GM23338 (cell line): ENCODE measurements around the gene ZNF292. TPM values are rescaled to one million over a fixed set of nuclear protein-coding genes. Genes with fewer than 3 reads are reported as not detected.
"Not testable (repeated sequence)": the region's sequence is repeated elsewhere in the genome, so short reads cannot be mapped to it uniquely, and the experiment has no call there.

Source experiments
- ATAC-seq: fragments of 200-7000 bp; cut with Tn5 transposase; 3 replicates; pipeline ENCODE4 v1.9.1; 2020
- DNase-seq: peaks from one replicate; pipeline ENCODE4 v3.0.0-alpha.2; 2015; ENCODE audit warnings: low spot score
- H2AFZ ChIP-seq: fragments of 200-600 bp; sonication (generic); 2 replicates; pipeline ENCODE4 v1.8.0; 2016; ENCODE audit warnings: antibody characterized with exemption, mild to moderate bottlenecking, moderate library complexity
- H3F3A ChIP-seq: fragments of 200-600 bp; sonication (generic); replicated peaks from 2 replicates; pipeline ENCODE4 v1.8.0; 2017; ENCODE audit warnings: antibody characterized with exemption, mixed run types, low read depth
- H3K27ac ChIP-seq: fragments of 200-600 bp; sonication (generic); 2 replicates; pipeline ENCODE4 v1.6.1; 2016; ENCODE audit warnings: low read depth
- H3K27me3 ChIP-seq: fragments of 200-600 bp; sonication (generic); 2 replicates; pipeline ENCODE4 v1.8.0; 2016; ENCODE audit warnings: mild to moderate bottlenecking, mixed run types, moderate library complexity; ENCODE audit not compliant: insufficient read depth
- H3K36me3 ChIP-seq: fragments of 200-600 bp; sonication (generic); 2 replicates; pipeline ENCODE4 v1.8.0; 2016; ENCODE audit warnings: mild to moderate bottlenecking; ENCODE audit not compliant: insufficient read depth
- H3K4me1 ChIP-seq: fragments of 200-600 bp; sonication (generic); 2 replicates; pipeline ENCODE4 v1.8.0; 2016; ENCODE audit warnings: mild to moderate bottlenecking, moderate library complexity; ENCODE audit not compliant: insufficient read depth
- H3K4me2 ChIP-seq: fragments of 200-600 bp; sonication (generic); 2 replicates; pipeline ENCODE4 v1.7.1; 2017; ENCODE audit warnings: mixed run types
- H3K4me3 ChIP-seq: fragments of 200-600 bp; sonication (generic); 2 replicates; pipeline ENCODE4 v1.6.1; 2016; ENCODE audit warnings: mixed run types
- H3K79me2 ChIP-seq: fragments of 200-600 bp; sonication (generic); replicated peaks from 2 replicates; pipeline ENCODE4 v1.8.0; 2017; ENCODE audit warnings: mild to moderate bottlenecking; ENCODE audit not compliant: insufficient read depth
- H3K9me2 ChIP-seq: fragments of 200-600 bp; sonication (generic); 2 replicates; pipeline ENCODE4 v1.8.0; 2017; ENCODE audit not compliant: insufficient read depth
- H4K20me1 ChIP-seq: fragments of 200-600 bp; sonication (generic); replicated peaks from 2 replicates; pipeline ENCODE4 v1.8.0; 2017; ENCODE audit warnings: mild to moderate bottlenecking; ENCODE audit not compliant: insufficient read depth
- H3K27ac Mint-ChIP-seq: 2 replicates; pipeline ENCODE4 v1.8.0; 2020; ENCODE audit warnings: inconsistent platforms, mild to moderate bottlenecking, moderate library complexity, mixed read lengths
- H3K27me3 Mint-ChIP-seq: 3 replicates; pipeline ENCODE4 v1.8.0; 2022; ENCODE audit warnings: low read depth, mild to moderate bottlenecking, moderate library complexity, mixed read lengths, inconsistent platforms; ENCODE audit not compliant: insufficient read depth, poor library complexity
- H3K36me3 Mint-ChIP-seq: 3 replicates; pipeline ENCODE4 v1.8.0; 2021; ENCODE audit warnings: low read depth, mild to moderate bottlenecking, inconsistent platforms, moderate library complexity, mixed read lengths
- H3K4me1 Mint-ChIP-seq: 3 replicates; pipeline ENCODE4 v1.8.0; 2020; ENCODE audit warnings: mild to moderate bottlenecking, inconsistent platforms, mixed read lengths
- H3K4me3 Mint-ChIP-seq: 3 replicates; pipeline ENCODE4 v1.8.0; 2021; ENCODE audit warnings: moderate library complexity, mild to moderate bottlenecking, inconsistent platforms, mixed read lengths
- H3K9me3 Mint-ChIP-seq: 3 replicates; pipeline ENCODE4 v1.8.0; 2020; ENCODE audit warnings: moderate library complexity, mild to moderate bottlenecking, inconsistent platforms, mixed read lengths
- CREB1 ChIP-seq: fragments of 250-450 bp; sonication (Bioruptor Pico); IDR thresholded peaks from 2 replicates; pipeline ENCODE4 v1.5.0; 2020; ENCODE audit warnings: low read depth, mild to moderate bottlenecking, moderate library complexity
- CTCF ChIP-seq, 2 experiments: fragments of 200-600 bp in 1 of 2; sonication (generic) in 1 of 2; conservative IDR thresholded peaks; 2 replicates each; pipeline versions ENCODE4 v1.5.1 to v1.6.1; 2016 to 2017; ENCODE audit warnings: antibody characterized with exemption in 2 of 2, low read depth in 2 of 2, mild to moderate bottlenecking in 2 of 2, moderate library complexity in 1 of 2
- ETS1 ChIP-seq: IDR thresholded peaks from 2 replicates; pipeline ENCODE4 v1.6.1; 2016; ENCODE audit warnings: antibody characterized with exemption
- EZH2 ChIP-seq: fragments of 200-600 bp; sonication (generic); IDR thresholded peaks from one replicate; pipeline ENCODE4 v1.8.0; 2017; ENCODE audit warnings: antibody characterized with exemption, mild to moderate bottlenecking, low read depth; ENCODE audit not compliant: unreplicated experiment
- EZH2phosphoT487 ChIP-seq: fragments of 200-600 bp; sonication (generic); IDR thresholded peaks from one replicate; pipeline ENCODE4 v1.8.1; 2018; ENCODE audit warnings: antibody characterized with exemption; ENCODE audit not compliant: unreplicated experiment
- NANOG ChIP-seq: IDR thresholded peaks from 2 replicates; pipeline ENCODE4 v1.6.1; 2016; ENCODE audit warnings: antibody characterized with exemption, borderline replicate concordance
- POLR2AphosphoS5 ChIP-seq: IDR thresholded peaks from 2 replicates; pipeline ENCODE4 v1.6.1; 2016; ENCODE audit warnings: antibody characterized with exemption, low read depth
- REST ChIP-seq: IDR thresholded peaks from one replicate; pipeline ENCODE4 v1.6.1; 2018; ENCODE audit warnings: antibody characterized with exemption; ENCODE audit not compliant: unreplicated experiment
- STAT1 ChIP-seq: IDR thresholded peaks from one replicate; pipeline ENCODE4 v1.6.1; 2016; ENCODE audit warnings: antibody characterized with exemption; ENCODE audit not compliant: unreplicated experiment
- ZNF462 ChIP-seq: fragments of 250-450 bp; sonication (Bioruptor Pico); IDR thresholded peaks from 2 replicates; pipeline ENCODE4 v1.5.0; 2020; ENCODE audit warnings: mild to moderate bottlenecking, moderate library complexity
- polyA plus RNA-seq: library from polyadenylated mRNA; unstranded; fragments of >200 nt; fragmentation: Nextera tagmentation; extraction: Ambion mirVana; gene quantifications from 2 replicates; pipeline ENCODE4 v1.2.1, GENCODE V29; 2016
- total RNA-seq: library from RNA; depleted of rRNA; stranded (reverse); fragments of >200 nt; shearing (Covaris generic); gene quantifications from 2 replicates; pipeline ENCODE4 v1.2.3, GENCODE V29; 2014

The ZNF292 gene
- total and polyA plus RNA-seq, 2 experiments from 2014 or later, result 45.7 to 67.9 TPM

GRCh38 chr6:87297119-87297518, 141.8 kb downstream of the ZNF292 start:
- Histone ChIP-seq H3K36me3 (no peaks in the 10 kb centered on the region), H3K27ac (no peak overlapping the region), H3K79me2 (no peaks in the 10 kb centered on the region), H3F3A (no peaks in the 10 kb centered on the region), H3K4me3 (no peak overlapping the region), H4K20me1 (no peaks in the 10 kb centered on the region), H3K9me2 (0 out of 2 replicates have a peak, but pooled peaks cover 2% of the 10 kb centered on the region), H3K27me3 (no peaks in the 10 kb centered on the region), H2AFZ (no peak overlapping the region), H3K4me1 (no peaks in the 10 kb centered on the region), H3K4me2 (no peak overlapping the region)
- H3K4me1 Mint-ChIP-seq, result no peaks in the 10 kb centered on the region
- peaks cover 2% of the 10 kb centered on the region for H3K27me3 Mint-ChIP-seq
- no peak overlapping the region for H3K27ac Mint-ChIP-seq
- DNase-seq (no peak), ATAC-seq (no peak)
- TF ChIP-seq ETS1 (no peak), CREB1 (CRISPR knock-in tag) (no peak), POLR2AphosphoS5 (no peak), STAT1 (no peak), EZH2 (no peak), EZH2phosphoT487 (no peak), ZNF462 (CRISPR knock-in tag) (no peak), REST (no peak), CTCF (conservative IDR thresholded peaks at IDR 0.05; ENCODE audit: low read depth in 2 of 2) (no peak), NANOG (no peak)
- H3K9me3 Mint-ChIP-seq, result peaks cover 24% of the 10 kb centered on the region
- H3K4me3 Mint-ChIP-seq, result no peak overlapping the region
- peaks cover 9% of the 10 kb centered on the region; the same call in 2 of the 3 replicates for H3K36me3 Mint-ChIP-seq

GRCh38 chr6:87301277-87301676, 145.9 kb downstream of the ZNF292 start:
- H2AFZ ChIP-seq, H3K27me3 Mint-ChIP-seq, H3K36me3 ChIP-seq, H3K36me3 Mint-ChIP-seq, H3K27ac ChIP-seq, H3F3A ChIP-seq, H3K79me2 ChIP-seq, DNase-seq, H4K20me1 ChIP-seq, H3K4me1 ChIP-seq, H3K4me3 Mint-ChIP-seq, H3K27ac Mint-ChIP-seq, H3K9me2 ChIP-seq, ATAC-seq, H3K27me3 ChIP-seq, H3K4me3 ChIP-seq, H3K4me2 ChIP-seq, H3K4me1 Mint-ChIP-seq: not testable (repeated sequence)
- peaks cover 39% of the 10 kb centered on the region for H3K9me3 Mint-ChIP-seq
